GM21786 (cell line): ENCODE data around the gene PRKX.
"Not testable (repeated sequence)": the region's sequence is repeated elsewhere in the genome, so short reads cannot be mapped to it uniquely, and the experiment has no call there.

ENCODE experiments used
- ATAC-seq: cut with Tn5 transposase; IDR thresholded peaks from one replicate; pipeline ENCODE4 v1.9.1; 2021; ENCODE audit not compliant: unreplicated experiment

Gene PRKX

DNA sequence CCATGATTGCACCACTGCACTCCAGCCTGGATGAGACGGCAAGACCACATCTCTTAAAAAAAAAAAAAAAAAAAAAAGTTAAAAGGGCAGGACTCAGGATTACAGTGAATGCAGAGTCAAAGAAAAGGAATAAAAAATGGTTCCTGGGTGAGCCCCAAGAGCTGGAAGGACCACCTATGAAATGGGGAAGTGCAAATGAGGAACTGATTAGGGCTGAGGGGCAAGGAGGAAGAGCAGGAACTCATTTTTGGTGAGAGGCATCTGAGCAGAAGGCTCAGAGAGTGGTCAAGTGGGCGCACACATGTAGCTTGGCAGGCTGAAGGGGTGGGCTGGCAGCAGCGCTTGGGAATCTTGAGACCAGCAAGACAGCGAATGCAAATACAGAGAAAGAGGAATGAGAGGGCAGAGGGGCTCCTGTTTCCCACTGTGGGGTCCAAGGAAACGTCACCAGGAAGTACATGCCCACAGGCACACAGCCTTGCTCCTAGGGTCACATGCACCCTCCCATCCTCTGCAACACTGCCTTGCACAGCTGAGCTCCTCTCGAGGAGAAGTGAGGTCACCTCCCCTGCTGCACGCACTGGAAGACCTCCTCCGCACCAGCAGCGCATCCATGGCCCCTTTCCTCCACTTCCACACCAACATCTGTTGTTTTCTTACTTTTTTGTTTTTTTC lies 49.7 kb downstream of the PRKX start:
- peak; percentile 72 for ATAC-seq

GRCh38 chrX:3659761-3660160 lies 53.7 kb downstream of the PRKX start:
- no peak for ATAC-seq

- no peak for ATAC-seq
These were observed 58.3 kb downstream of the PRKX start for GRCh38 chrX:3655181-3655580.

DNA sequence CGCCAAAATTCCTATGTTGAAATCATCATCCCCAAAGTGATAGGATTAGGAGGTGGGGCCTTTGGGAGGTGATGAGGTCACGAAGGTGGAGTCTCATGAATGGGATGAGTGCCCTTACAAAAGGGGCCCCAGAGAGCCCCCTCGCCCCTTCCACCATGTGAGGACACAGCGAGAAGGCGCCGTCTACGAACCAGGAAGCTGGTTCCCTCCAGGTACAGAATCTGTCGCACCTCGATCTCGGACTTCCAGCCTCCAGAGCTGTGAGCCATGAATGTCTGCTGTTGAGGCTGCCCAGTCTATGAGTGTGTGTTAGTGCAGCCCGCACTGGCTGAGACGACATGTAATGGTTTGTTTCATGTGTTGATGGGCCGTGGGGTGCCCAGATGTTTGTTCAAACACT lies 60.3 kb downstream of the PRKX start:
- no peak for ATAC-seq

- ATAC-seq: no peak
These were observed 62.2 kb downstream of the PRKX start for GRCh38 chrX:3651277-3651676.

DNA sequence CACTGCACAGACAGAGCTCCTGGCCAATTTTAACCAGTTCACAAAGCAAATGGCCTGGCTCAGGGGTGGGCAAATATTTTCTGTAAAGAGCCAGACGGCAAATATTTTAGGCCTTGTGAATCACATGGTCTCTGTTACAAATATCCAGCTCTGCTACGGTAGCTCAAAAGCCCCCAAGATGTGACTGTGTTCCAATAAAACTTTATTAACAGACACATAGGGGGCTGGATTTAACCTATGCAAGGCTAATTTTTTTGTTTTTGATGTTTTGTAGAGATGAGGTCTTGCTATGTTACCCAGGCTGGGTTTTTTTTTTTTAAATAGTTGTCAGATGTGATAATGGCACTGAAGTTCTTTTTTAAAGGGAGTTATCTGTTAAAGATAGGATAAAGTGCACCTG lies 65.4 kb downstream of the PRKX start:
- no peak for ATAC-seq

DNA sequence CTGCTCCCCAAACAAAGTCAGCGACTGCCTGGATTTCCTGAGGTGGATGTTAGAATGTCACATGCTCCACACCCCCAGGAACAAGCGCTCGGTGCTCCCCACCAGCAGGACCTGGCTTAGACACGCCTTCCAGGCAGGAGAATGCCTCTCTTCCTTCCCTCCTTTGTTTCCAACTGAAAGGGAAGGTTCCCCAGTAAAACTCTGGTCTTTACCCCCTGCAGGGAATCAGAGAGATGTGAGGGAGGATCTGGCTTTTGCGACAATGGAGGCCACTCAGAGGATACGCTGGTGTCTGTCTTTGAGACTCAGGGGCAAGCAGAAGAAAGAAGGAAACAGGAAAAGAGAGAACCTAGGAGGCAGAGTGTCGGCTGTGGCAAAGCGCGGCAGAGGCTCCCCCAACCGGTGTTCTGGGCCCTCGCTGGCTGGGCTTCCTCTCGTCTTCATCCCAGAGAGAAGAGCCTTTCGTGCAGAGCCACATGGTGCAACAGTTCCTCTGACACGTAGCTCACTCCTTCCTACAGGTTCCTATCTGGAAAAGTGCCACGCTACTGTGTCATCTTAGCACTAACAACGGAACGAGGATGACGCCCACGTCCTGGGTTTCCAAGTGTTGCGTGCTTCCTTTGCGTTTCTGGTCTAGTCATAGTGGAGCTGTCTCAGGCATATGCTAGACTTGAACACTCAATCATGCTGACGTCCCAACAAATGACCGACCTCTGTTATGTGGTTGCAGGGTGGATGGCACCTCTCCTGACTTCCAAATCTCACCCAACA lies 73.4 kb downstream of the PRKX start:
- ATAC-seq: not testable (repeated sequence)

DNA sequence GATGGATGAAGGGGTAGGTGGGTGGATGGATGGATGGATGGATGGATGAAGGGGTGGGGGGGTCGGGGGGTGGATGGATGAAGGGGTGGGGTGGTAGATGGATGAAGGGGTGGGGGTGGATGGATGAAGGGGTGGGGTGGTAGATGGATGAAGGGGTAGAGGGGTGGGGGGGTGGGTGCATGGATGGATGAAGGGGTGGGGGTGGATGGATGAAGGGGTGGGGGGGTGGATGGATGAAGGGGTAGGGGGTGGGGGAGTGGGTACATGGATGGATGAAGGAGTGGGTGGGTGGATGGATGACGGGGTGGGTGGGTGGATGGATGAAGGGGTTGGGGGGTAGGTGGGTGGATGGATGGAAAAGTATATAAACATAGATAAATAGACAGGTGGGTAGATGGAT lies 74.2 kb downstream of the PRKX start:
- no peak for ATAC-seq

DNA sequence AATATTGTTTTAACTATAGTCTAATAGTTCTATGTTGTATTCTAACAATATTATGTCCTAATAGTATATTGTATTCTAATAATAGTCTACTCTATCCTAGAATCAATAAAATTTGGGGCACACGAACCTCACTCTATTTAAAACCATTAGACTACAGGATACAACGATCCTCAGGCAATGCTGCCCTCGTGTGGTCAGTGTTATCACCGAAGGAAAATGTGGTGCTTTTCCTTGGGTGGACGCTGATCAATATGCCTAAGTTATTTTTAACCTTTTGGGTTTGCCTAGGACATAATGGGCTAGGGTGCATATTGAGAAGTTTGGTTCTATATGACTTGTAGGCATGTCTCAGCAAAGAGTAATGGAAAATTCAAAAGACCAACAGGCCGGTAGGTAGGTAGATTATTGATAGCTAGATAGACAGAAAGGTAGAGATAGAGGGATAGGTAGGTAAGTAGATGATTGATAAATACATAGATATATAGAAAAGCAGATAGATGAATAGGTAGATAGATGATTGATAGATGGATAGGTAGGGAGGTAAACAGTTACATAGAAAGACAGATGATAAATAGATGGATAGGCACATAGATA lies 75.1 kb downstream of the PRKX start:
- peak; percentile 86 for ATAC-seq

- ATAC-seq: no peak
These were observed 76.6 kb downstream of the PRKX start for GRCh38 chrX:3636803-3637202.

GRCh38 chrX:3631196-3631595 lies 82.3 kb downstream of the PRKX start:
- ATAC-seq: no peak

- ATAC-seq: no peak
These were observed 85.9 kb downstream of the PRKX start for GRCh38 chrX:3627594-3627993.

DNA sequence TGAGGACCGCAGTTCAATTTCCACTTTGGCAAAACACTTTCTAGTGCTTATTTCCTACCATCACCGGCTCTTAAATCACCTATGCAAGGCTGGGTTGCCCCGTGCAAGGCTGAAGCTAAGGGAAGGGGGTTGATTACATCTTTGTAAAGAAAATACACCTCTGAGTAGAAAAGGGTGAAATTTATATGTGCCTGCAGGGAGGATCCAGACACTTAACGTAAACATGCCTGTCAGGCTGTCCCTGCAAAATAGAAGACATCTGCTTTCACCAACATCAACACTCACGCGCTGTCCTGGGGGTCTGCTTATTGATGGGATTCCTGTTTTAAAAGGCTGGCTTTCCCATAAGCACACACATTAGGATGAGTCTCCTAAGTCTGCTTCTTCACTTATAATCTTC lies 92.0 kb downstream of the PRKX start:
- ATAC-seq: no peak

- not testable (repeated sequence) for ATAC-seq
These were observed 101.7 kb downstream of the PRKX start for GRCh38 chrX:3611744-3612143.

DNA sequence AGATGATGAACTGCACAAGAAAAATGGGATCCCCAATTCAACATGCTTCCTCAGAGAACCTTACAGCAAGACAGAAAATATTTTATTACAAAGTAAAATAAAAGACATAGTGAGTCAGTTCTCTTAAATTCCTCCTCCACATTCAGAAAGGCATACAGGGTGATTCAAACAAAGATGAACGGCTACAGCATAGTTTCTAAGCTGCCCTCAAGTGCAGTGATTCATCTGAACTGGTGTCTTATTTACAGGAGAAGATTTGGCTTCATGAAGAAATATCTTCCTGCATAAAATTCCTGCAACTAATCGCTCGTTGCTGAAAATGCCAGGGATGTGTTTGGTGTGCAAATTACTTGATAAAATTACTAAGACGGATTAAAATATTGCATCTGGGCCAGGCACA lies 103.6 kb downstream of the PRKX start:
- ATAC-seq: no peak

DNA sequence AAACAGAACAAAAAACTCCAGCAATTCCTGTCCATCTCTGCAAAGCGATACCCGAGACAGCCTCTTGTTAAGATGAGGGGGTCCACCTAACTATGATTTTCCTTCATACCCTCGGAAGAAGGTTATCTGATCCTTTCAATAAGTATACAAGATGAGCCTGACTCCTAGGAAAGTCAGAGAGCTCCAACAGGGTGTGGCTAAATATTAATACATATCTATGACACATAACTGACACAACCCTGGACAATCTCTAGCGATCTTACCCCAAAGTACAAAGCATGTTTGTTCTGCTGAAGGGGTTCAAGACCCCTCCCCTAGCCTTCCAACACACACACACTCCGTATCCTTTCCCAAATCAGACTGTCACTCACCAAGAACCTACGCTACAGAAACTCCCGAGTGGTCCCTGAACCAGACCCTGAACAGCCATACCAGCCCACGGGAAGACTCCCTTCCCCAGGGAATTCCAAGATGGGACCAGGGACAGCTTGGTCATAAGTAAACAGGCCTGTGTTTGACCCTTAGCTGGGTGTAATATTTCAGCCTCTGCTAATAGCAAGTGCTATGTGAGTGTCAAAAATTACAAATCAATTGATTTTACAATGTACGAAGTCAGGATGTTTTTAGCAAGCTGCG lies 110.3 kb downstream of the PRKX start:
- no peak for ATAC-seq

DNA sequence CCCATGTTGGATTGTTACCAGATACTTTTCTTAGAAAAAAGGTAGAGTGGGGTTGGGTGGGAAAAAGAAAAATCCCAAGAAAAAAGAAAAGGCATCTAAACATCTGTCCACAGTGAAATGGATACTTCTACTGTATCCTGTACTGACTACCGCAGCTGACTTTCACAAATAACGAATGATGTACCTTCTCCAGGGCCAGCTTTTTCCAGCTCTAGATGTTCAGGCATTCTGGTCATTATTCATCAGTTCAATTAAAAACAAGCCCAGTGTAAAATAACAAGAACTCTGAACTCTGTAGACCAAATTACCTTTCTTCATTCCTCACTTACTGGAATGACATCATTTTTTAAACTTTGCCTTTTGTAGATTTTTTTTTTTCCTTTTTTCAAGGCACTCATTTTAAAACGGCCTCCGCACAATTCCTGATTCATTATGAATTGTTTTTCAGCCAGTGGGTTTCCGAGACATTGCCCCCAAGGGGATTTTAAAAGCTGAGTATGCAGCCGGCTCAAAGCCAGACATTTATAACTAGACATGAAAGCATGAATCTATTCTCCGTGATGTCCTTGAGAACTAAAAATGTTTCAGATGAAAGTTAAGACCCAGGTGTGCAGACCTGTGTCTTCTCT lies 113.5 kb downstream of the PRKX start:
- no peak for ATAC-seq

DNA sequence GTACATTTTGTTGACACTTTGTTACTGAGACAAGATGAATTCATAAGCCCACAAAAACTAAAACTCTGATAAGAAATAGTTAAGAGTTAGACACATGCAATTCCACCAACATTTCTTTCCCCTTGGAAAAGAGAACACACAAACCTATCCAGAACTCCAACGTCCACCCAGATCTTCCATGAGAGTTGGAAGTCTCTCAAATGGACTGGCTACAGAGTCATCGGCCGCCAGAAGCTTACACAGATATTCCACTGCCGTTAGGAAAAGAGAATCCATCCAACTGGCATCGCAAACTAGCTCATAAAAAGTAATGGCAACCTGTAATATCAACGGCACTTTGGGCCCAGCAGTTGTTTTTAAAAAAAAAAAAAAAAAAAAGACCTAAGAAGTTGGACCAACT lies 114.7 kb downstream of the PRKX start:
- no peak for ATAC-seq

- no peak for ATAC-seq
These were observed 115.3 kb downstream of the PRKX start for GRCh38 chrX:3598046-3598605.

- no peak for ATAC-seq
These were observed 121.3 kb downstream of the PRKX start for GRCh38 chrX:3592184-3592583.

DNA sequence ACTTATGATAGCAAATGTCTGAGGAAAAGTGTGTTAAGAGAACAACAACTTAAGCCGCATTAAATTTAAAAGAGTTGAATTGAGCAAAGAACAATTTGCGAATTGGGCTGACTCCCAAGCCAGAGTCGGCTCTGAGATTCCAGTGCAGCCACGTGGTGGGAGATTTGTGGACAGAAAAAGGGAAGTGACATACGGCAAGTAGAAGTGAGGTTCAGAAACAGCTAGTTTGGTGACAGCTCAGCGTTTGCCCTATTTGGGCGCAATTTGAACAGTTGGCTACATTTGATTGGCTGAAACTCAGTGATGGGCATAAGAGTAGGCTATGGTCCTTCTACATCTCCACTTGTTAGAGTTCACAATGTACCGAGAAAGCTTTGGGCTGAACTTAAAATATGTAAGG lies 124.0 kb downstream of the PRKX start:
- ATAC-seq: no peak
